GM19463 (cell line): ENCODE data around the gene SLC25A34.
"Not testable (repeated sequence)": the region's sequence is repeated elsewhere in the genome, so short reads cannot be mapped to it uniquely, and the experiment has no call there.

Experiments used
- ATAC-seq: cut with Tn5 transposase; IDR thresholded peaks from one replicate; pipeline ENCODE4 v1.9.1; 2021; ENCODE audit warnings: mild to moderate bottlenecking, moderate library complexity; ENCODE audit not compliant: unreplicated experiment

Gene SLC25A34

GRCh38 chr1:15736038-15736891, at the start of gene SLC25A34:
Gene SLC25A34, plus strand, starts transcription at chr1:15736258. Its CDS starts 228 bp downstream, at chr1:15736486.
- no peak for ATAC-seq

GRCh38 chr1:15687446-15687845, 48.6 kb upstream of the SLC25A34 start:
- ATAC-seq, result no peak

- ATAC-seq, result no peak
Observed at GRCh38 chr1:15690317-15690716, 45.7 kb upstream of the SLC25A34 start.

- ATAC-seq, result no peak
Observed at GRCh38 chr1:15691434-15692032, 44.5 kb upstream of the SLC25A34 start.

- no peak for ATAC-seq
Observed at GRCh38 chr1:15692121-15692682, 43.9 kb upstream of the SLC25A34 start.

GRCh38 chr1:15693371-15693770, 42.7 kb upstream of the SLC25A34 start:
- no peak for ATAC-seq

- ATAC-seq, result peak; percentile 93
Observed at GRCh38 chr1:15696956-15697521, 39.0 kb upstream of the SLC25A34 start.

GRCh38 chr1:15698201-15698600, 37.9 kb upstream of the SLC25A34 start:
- ATAC-seq, result no peak

- ATAC-seq, result not testable (repeated sequence)
Observed at GRCh38 chr1:15699321-15699720, 36.7 kb upstream of the SLC25A34 start.

- no peak for ATAC-seq
Observed at GRCh38 chr1:15700508-15700907, 35.5 kb upstream of the SLC25A34 start.

GRCh38 chr1:15701784-15702183, 34.3 kb upstream of the SLC25A34 start:
- ATAC-seq, result no peak

GRCh38 chr1:15702722-15703550, 33.1 kb upstream of the SLC25A34 start:
- ATAC-seq, result no peak

GRCh38 chr1:15703562-15703961, 32.5 kb upstream of the SLC25A34 start:
- no peak for ATAC-seq

GRCh38 chr1:15704526-15705183, 31.4 kb upstream of the SLC25A34 start:
- ATAC-seq, result no peak

GRCh38 chr1:15705184-15705566, 30.9 kb upstream of the SLC25A34 start:
- no peak for ATAC-seq

GRCh38 chr1:15706751-15707150, 29.3 kb upstream of the SLC25A34 start:
- no peak for ATAC-seq

GRCh38 chr1:15707239-15707925, 28.7 kb upstream of the SLC25A34 start:
- ATAC-seq, result no peak

GRCh38 chr1:15708486-15709137, 27.4 kb upstream of the SLC25A34 start:
- ATAC-seq, result no peak

GRCh38 chr1:15709226-15709625, 26.8 kb upstream of the SLC25A34 start:
- no peak for ATAC-seq
